GM12878 (cell line): Measurements from ENCODE around the gene METTL16. TPM values are rescaled to one million over a fixed set of nuclear protein-coding genes. Genes with fewer than 3 reads are reported as not detected.
A peak's percentile ranks its signal among the peaks of the same experiment; 100 is the strongest.

Experiments used
- ATAC-seq: fragments of 200-7000 bp; cut with Tn5 transposase; 3 replicates; pipeline ENCODE4 v1.9.1; 2020; ENCODE audit warnings: mild to moderate bottlenecking, moderate library complexity
- BruUV-seq: library from RNA; stranded (reverse); fragments of 400-500 nt; replicated peaks from 2 replicates; lab custom pipeline; 2021; lab: Mats Ljungman, UMichigan
- CTCF ChIA-PET: fragments of 300-600 bp; sonication (Branson Sonifier 250); formaldehyde crosslinking; extraction: SDS; loops from one replicate; lab custom pipeline; 2021; ENCODE audit warnings: inconsistent platforms; lab: Yijun Ruan, JAX
- POLR2A ChIA-PET: fragments of 350-600 bp; formaldehyde crosslinking; extraction: SDS; loops from one replicate; lab custom pipeline; 2021; ENCODE audit warnings: inconsistent platforms; lab: Charles Lee
- RAD21 ChIA-PET: fragments of 300-600 bp; sonication (Branson Sonifier 250); formaldehyde crosslinking; loops from one replicate; lab custom pipeline; 2023; ENCODE audit warnings: antibody characterized with exemption; ENCODE audit not compliant: unreplicated experiment; lab: Charles Lee
- SMC1A ChIA-PET: fragments of 300-600 bp; sonication (Branson Sonifier 250); formaldehyde crosslinking; loops from one replicate; lab custom pipeline; 2023; ENCODE audit not compliant: unreplicated experiment, uncharacterized antibody; lab: Charles Lee
- DNase-seq: peaks from one replicate; pipeline ENCODE4 v3.0.0-alpha.2; 2011; ENCODE audit warnings: low read depth, low spot score
- FAIRE-seq: peaks from 3 replicates; lab custom pipeline; 2011; peaks lifted over from hg19 to GRCh38; lab: Jason Lieb, UNC
- H2AFZ ChIP-seq: 2 replicates; pipeline ENCODE4 v1.6.0; 2011; ENCODE audit warnings: low read depth, low read length, control low read depth; ENCODE audit not compliant: control insufficient read depth
- H3K27ac ChIP-seq: 2 replicates; pipeline ENCODE4 v1.5.1; 2011; ENCODE audit warnings: control low read depth; ENCODE audit not compliant: control insufficient read depth, insufficient read depth
- H3K27me3 ChIP-seq, 2 experiments: replicated peaks in 1 of 2; 2 replicates each; pipeline versions ENCODE4 v1.6.0 to v1.6.1; 2011; ENCODE audit warnings: low read length in 1 of 2; ENCODE audit not compliant: control insufficient read depth in 2 of 2, insufficient read depth in 2 of 2
- H3K36me3 ChIP-seq, 2 experiments: 2 replicates each; pipeline ENCODE4 v1.5.1; 2011; ENCODE audit warnings: low read length in 1 of 2; ENCODE audit not compliant: control insufficient read depth in 2 of 2, insufficient read depth in 2 of 2
- H3K4me1 ChIP-seq: 2 replicates; pipeline ENCODE4 v1.6.1; 2011; ENCODE audit warnings: mild to moderate bottlenecking, low read length, moderate library complexity, mixed read lengths; ENCODE audit not compliant: control insufficient read depth, insufficient read depth
- H3K4me2 ChIP-seq: 2 replicates; pipeline ENCODE4 v1.6.0; 2011; ENCODE audit warnings: control low read depth; ENCODE audit not compliant: control insufficient read depth, insufficient read depth
- H3K4me3 ChIP-seq: fragments of 200-600 bp; sonication (generic); 2 replicates; pipeline ENCODE4 v1.5.1; 2016
- H3K79me2 ChIP-seq: 2 replicates; pipeline ENCODE4 v1.6.0; 2011; ENCODE audit warnings: low read length; ENCODE audit not compliant: control insufficient read depth, insufficient read depth
- H3K9ac ChIP-seq: 2 replicates; pipeline ENCODE4 v1.8.0; 2011; ENCODE audit warnings: low read length, control low read depth, mixed read lengths; ENCODE audit not compliant: control insufficient read depth, insufficient read depth
- H3K9me3 ChIP-seq: replicated peaks from 3 replicates; pipeline ENCODE4 v1.5.1; 2011; ENCODE audit warnings: mild to moderate bottlenecking, low read length; ENCODE audit not compliant: control insufficient read depth, insufficient read depth
- H4K20me1 ChIP-seq: 2 replicates; pipeline ENCODE4 v1.6.0; 2011; ENCODE audit not compliant: control insufficient read depth, insufficient read depth
- ASH2L ChIP-seq: fragments of 300-600, 200-600 bp; sonication (generic); IDR thresholded peaks from 2 replicates; pipeline ENCODE4 v1.6.1; 2017; ENCODE audit warnings: low read depth, mild to moderate bottlenecking, borderline replicate concordance
- CBX5 ChIP-seq: sonication (generic); IDR thresholded peaks from 2 replicates; pipeline ENCODE4 v1.6.1; 2016; ENCODE audit warnings: low read depth, moderate library complexity, mild to moderate bottlenecking, inconsistent platforms
- CHD2 ChIP-seq: IDR thresholded peaks from 2 replicates; pipeline ENCODE4 v1.6.1; 2011; ENCODE audit warnings: low read depth, low read length, improper control_type of control experiment, borderline replicate concordance
- ELK1 ChIP-seq: IDR thresholded peaks from 2 replicates; pipeline ENCODE4 v1.6.1; 2012; ENCODE audit warnings: low read depth, low read length, improper control_type of control experiment
- IKZF2 ChIP-seq, 2 experiments: fragments of 450-650 bp; IDR thresholded peaks; 2 replicates each; pipeline ENCODE4 v1.6.1; 2017; ENCODE audit warnings: mild to moderate bottlenecking in 2 of 2, moderate library complexity in 2 of 2
- MTA2 ChIP-seq: fragments of 450-650 bp; IDR thresholded peaks from 2 replicates; pipeline ENCODE4 v1.6.1; 2016; ENCODE audit warnings: low read depth, mild to moderate bottlenecking, moderate library complexity
- NFIC ChIP-seq: IDR thresholded peaks from 2 replicates; pipeline ENCODE4 v1.6.1; 2012; ENCODE audit warnings: low read depth, mild to moderate bottlenecking, inconsistent platforms, low read length, moderate library complexity
- NFXL1 ChIP-seq: fragments of 450-650 bp; IDR thresholded peaks from 2 replicates; pipeline ENCODE4 v1.6.1; 2017; ENCODE audit warnings: antibody characterized with exemption, mild to moderate bottlenecking, borderline replicate concordance
- NKRF ChIP-seq: fragments of 450-650 bp; conservative IDR thresholded peaks from 2 replicates; pipeline ENCODE4 v1.6.1; 2017; ENCODE audit warnings: mild to moderate bottlenecking, moderate library complexity
- NR2F1 ChIP-seq: fragments of 450-650 bp; conservative IDR thresholded peaks from 2 replicates; pipeline ENCODE4 v1.6.1; 2017; ENCODE audit warnings: mild to moderate bottlenecking
- NRF1 ChIP-seq: conservative IDR thresholded peaks from 2 replicates; pipeline ENCODE4 v1.6.1; 2011; ENCODE audit warnings: mild to moderate bottlenecking, low read depth, low read length, improper control_type of control experiment
- SMAD1 ChIP-seq: fragments of 450-650 bp; IDR thresholded peaks from 2 replicates; pipeline ENCODE4 v1.6.1; 2018; ENCODE audit warnings: mild to moderate bottlenecking, low read depth; ENCODE audit not compliant: partially characterized antibody
- SPI1 ChIP-seq: IDR thresholded peaks from 2 replicates; pipeline ENCODE4 v1.6.1; 2011; ENCODE audit warnings: low read depth, mild to moderate bottlenecking, low read length, moderate library complexity, borderline replicate concordance; ENCODE audit not compliant: insufficient read depth
- TBL1XR1 ChIP-seq: IDR thresholded peaks from 2 replicates; pipeline ENCODE4 v1.6.1; 2012; ENCODE audit warnings: low read depth, low read length, improper control_type of control experiment
- WGBS: methylation state at CpG from one replicate; pipeline ENCODE4 v1.1.6; 2016; ENCODE audit warnings: low lambda C conversion rate; ENCODE audit not compliant: insufficient replicate concordance, insufficient coverage; ENCODE audit errors: missing lambda C conversion rate; 5-methylcytosine and 5-hydroxymethylcytosine counted together
- in situ Hi-C: fragments of 300-500 bp; cut with MboI; formaldehyde crosslinking; loops from 9 replicates; pipeline ENCODE4 v1.14.3; 2018; ENCODE audit warnings: mixed read lengths
- intact Hi-C: fragments of 100-400 bp; cut with micrococcal nuclease; formaldehyde crosslinking; loops from one replicate; pipeline ENCODE4 v1.14.2; 2022; ENCODE audit not compliant: unreplicated experiment
- polyA plus RNA-seq, 11 experiments: library from polyadenylated mRNA; depleted of rRNA in 4 of 11; unstranded in 6 of 11; stranded (reverse) in 5 of 11; fragments of >200 nt; fragmentation: Nextera tagmentation in 4 of 11; fragmentation: Illumina TruSeq in 1 of 11; extraction: Ambion mirVana in 4 of 11; extraction: Trizol in 1 of 11; gene quantifications; 1 replicate in 1 of 11; 2 replicates in 10 of 11; pipeline versions ENCODE4 v1.2.1 to v1.2.3, GENCODE V29; 2011 to 2016; ENCODE audit warnings: inconsistent platforms in 2 of 11, missing spikeins in 2 of 11, low read depth in 1 of 11
- total RNA-seq, 4 experiments: library from RNA; depleted of rRNA in 3 of 4; stranded (reverse); fragments of >200 nt in 3 of 4; fragmentation: Illumina TruSeq in 1 of 4; extraction: Trizol in 1 of 4; gene quantifications; 2 replicates each; pipeline versions ENCODE4 v1.2.1 to v1.2.3, GENCODE V29; 2013 to 2021

The METTL16 gene
- total and polyA plus RNA-seq, 10 of the 15 experiments (the other 5 are each of a cell fraction or from before 2014, with no cell fraction given), result 15.6 to 34.3 (median 23.7) TPM

GRCh38 chr17:2502871-2503580 lies 8.7 kb downstream of the METTL16 start:
- CTCF ChIA-PET, result no interaction called here
- FAIRE-seq, result no peak
- Histone ChIP-seq H2AFZ (no peak overlapping the region), H3K27me3 (no peaks in the 10 kb centered on the region), H3K36me3 (peaks cover 0 to 12% of the 10 kb centered on the region in 2 experiments; a peak in 1 of 4 replicates), H3K4me1 (no peaks in the 10 kb centered on the region)
- RAD21 ChIA-PET, result no interaction called here
- SMC1A ChIA-PET, result interaction anchor here (0.7 kb wide), 1 partner anchor 12 kb away, joined by 3 read pairs; no protein-coding TSS in a partner anchor
- POLR2A ChIA-PET, result no interaction called here
- peak; percentile 47; the same call in 1 of the 2 replicates for TF ChIP-seq SPI1
- 0 out of 2 replicates have a peak, but pooled peaks have one; percentile 27 for TF ChIP-seq CBX5
- TF ChIP-seq CHD2, result no peak
- peak; percentile 31 to 44; a peak in 2 of 4 replicates for TF ChIP-seq IKZF2 (IDR thresholded peaks at IDR 0.05)
- TF ChIP-seq, all 136 proteins: peak for 3
- no peak for DNase-seq
- intact Hi-C loops (no loop called here), in situ Hi-C loops (no loop called here)
- Histone ChIP-seq H4K20me1 (no peaks in the 10 kb centered on the region), H3K27ac (no peak overlapping the region), H3K79me2 (peaks cover 26% of the 10 kb centered on the region), H3K9me3 (no peaks in the 10 kb centered on the region; the same call in 1 of the 3 replicates), H3K9ac (no peak overlapping the region), H3K4me3 (no peak overlapping the region), H3K4me2 (no peak overlapping the region)
- 98% methylated on average over 8 of the region's 8 CpGs for WGBS
- BruUV-seq, result no TSS peak
- no peak for ATAC-seq

GRCh38 chr17:2500446-2500845 lies 11.2 kb downstream of the METTL16 start:
- Histone ChIP-seq H3K4me2 (no peak overlapping the region), H3K36me3 (peaks cover 0 to 12% of the 10 kb centered on the region in 2 experiments; a peak in 3 of 4 replicates), H3K27ac (no peak overlapping the region), H2AFZ (no peak overlapping the region), H3K27me3 (no peaks in the 10 kb centered on the region), H3K79me2 (peaks cover 23% of the 10 kb centered on the region), H4K20me1 (no peaks in the 10 kb centered on the region), H3K9me3 (no peaks in the 10 kb centered on the region; the same call in 1 of the 3 replicates), H3K4me3 (no peak overlapping the region), H3K4me1 (no peaks in the 10 kb centered on the region), H3K9ac (no peak overlapping the region)
- SMC1A ChIA-PET, result interaction anchor here (1.0 to 1.9 kb wide), 2 partner anchors 10 to 11 kb away, joined by 4 read pairs; no protein-coding TSS in a partner anchor
- BruUV-seq, result no TSS peak
- ATAC-seq (no peak), FAIRE-seq (no peak), DNase-seq (no peak)
- whole genome bisulfite sequencing, result 92% methylated on average over 8 of the region's 8 CpGs
- CTCF ChIA-PET, result interaction anchor here (1.9 kb wide), 1 partner anchor 9 kb away, joined by 4 read pairs; no protein-coding TSS in a partner anchor
- POLR2A ChIA-PET, result interaction anchor here (0.5 to 2.2 kb wide), 5 partner anchors 10 to 48 kb away, joined by 3 to 7 read pairs (median 4); partner anchors contain the start of gene METTL16
- intact Hi-C loops, result no loop called here
- RAD21 ChIA-PET, result no interaction called here
- in situ Hi-C loops, result no loop called here
- TF ChIP-seq NFIC, result no peak
- TF ChIP-seq NRF1, result no peak
- no peak for TF ChIP-seq NKRF
- TF ChIP-seq ELK1, result no peak
- no peak for TF ChIP-seq NR2F1
- no peak for TF ChIP-seq ASH2L
- no peak for TF ChIP-seq SMAD1
- TF ChIP-seq TBL1XR1, result no peak
- TF ChIP-seq MTA2, result no peak
- TF ChIP-seq NFXL1, result no peak
